B cell (primary cell): ENCODE data around the gene ERLIN1. TPM values are rescaled to one million over a fixed set of nuclear protein-coding genes. Genes with fewer than 3 reads are reported as not detected.
"Not testable (repeated sequence)": the region's sequence is repeated elsewhere in the genome, so short reads cannot be mapped to it uniquely, and the experiment has no call there.

Source experiments
- ATAC-seq: fragments of 200-7000 bp; cut with Tn5 transposase; one replicate; pipeline ENCODE4 v1.10.0; 2021; ENCODE audit warnings: low read depth, mild to moderate bottlenecking, moderate number of reproducible peaks, moderate library complexity
- CTCF ChIA-PET: fragments of 350-600 bp; sonication (Branson Sonifier 250); formaldehyde crosslinking; loops from one replicate; lab custom pipeline; 2021; ENCODE audit warnings: antibody characterized with exemption, inconsistent platforms; lab: Charles Lee
- POLR2A ChIA-PET: fragments of 350-600 bp; sonication (Branson Sonifier 250); formaldehyde crosslinking; loops from one replicate; lab custom pipeline; 2021; ENCODE audit warnings: antibody characterized with exemption; lab: Charles Lee
- DNase-seq: peaks from one replicate; pipeline ENCODE4 v3.0.0; 2013
- H2AFZ ChIP-seq: 2 replicates; pipeline ENCODE4 v1.6.1; 2012; ENCODE audit warnings: mild to moderate bottlenecking, low read depth, low read length; ENCODE audit not compliant: insufficient read depth, poor library complexity, severe bottlenecking
- H3K27ac ChIP-seq, 2 donors: 1 replicate in 1 of 2; 2 replicates in 1 of 2; pipeline ENCODE4 v1.5.1; 2012 to 2013; ENCODE audit warnings: low read length in 2 of 2, mild to moderate bottlenecking in 2 of 2, moderate library complexity in 1 of 2
- H3K27me3 ChIP-seq, 4 experiments: fragments of 200-600 bp in 1 of 4; sonication (generic) in 1 of 4; replicated peaks in 1 of 4; 1 replicate in 2 of 4; 2 replicates in 2 of 4; pipeline versions ENCODE4 v1.6.1 to v1.7.0; 2013 to 2016; ENCODE audit warnings: low read length in 3 of 4, mild to moderate bottlenecking in 2 of 4, mixed read lengths in 1 of 4, moderate library complexity in 1 of 4; ENCODE audit not compliant: insufficient read depth in 4 of 4, control insufficient read depth in 3 of 4; ENCODE audit errors: control extremely low read depth in 1 of 4
- H3K36me3 ChIP-seq, 2 experiments: replicated peaks in 1 of 2; 1 replicate in 1 of 2; 2 replicates in 1 of 2; pipeline versions ENCODE4 v1.6.1 to v1.7.1; 2013; ENCODE audit warnings: low read length in 1 of 2; ENCODE audit not compliant: insufficient read depth in 2 of 2, control insufficient read depth in 1 of 2; ENCODE audit errors: control extremely low read depth in 1 of 2, extremely low read depth in 1 of 2
- H3K4me1 ChIP-seq, 2 donors: fragments of 200-600 bp in 1 of 2; sonication (generic) in 1 of 2; 1 replicate in 1 of 2; 2 replicates in 1 of 2; pipeline versions ENCODE4 v1.5.1 to v1.6.1; 2013 to 2017; ENCODE audit warnings: low read length in 2 of 2; ENCODE audit not compliant: control insufficient read depth in 2 of 2, insufficient read depth in 2 of 2
- H3K4me2 ChIP-seq: replicated peaks from 2 replicates; pipeline ENCODE3; 2012; ENCODE audit warnings: mild to moderate bottlenecking, low read depth, low read length; ENCODE audit not compliant: poor library complexity, severe bottlenecking
- H3K4me3 ChIP-seq, 5 experiments: fragments of 200-600 bp in 1 of 5; sonication (generic) in 1 of 5; 1 replicate in 3 of 5; 2 replicates in 2 of 5; pipeline versions ENCODE4 v1.5.1 to v1.7.0; 2011 to 2016; ENCODE audit warnings: low read length in 4 of 5, mild to moderate bottlenecking in 4 of 5, low read depth in 2 of 5, control low read depth in 1 of 5, moderate library complexity in 1 of 5; ENCODE audit not compliant: insufficient read depth in 1 of 5; ENCODE audit errors: control extremely low read depth in 1 of 5, extremely low read depth in 1 of 5
- H3K79me2 ChIP-seq: fragments of 200-600 bp; sonication (generic); one replicate; pipeline ENCODE4 v1.6.0; 2016; ENCODE audit warnings: low read length; ENCODE audit not compliant: control insufficient read depth, insufficient read depth
- H3K9ac ChIP-seq: fragments of 200-600 bp; sonication (generic); 2 replicates; pipeline ENCODE4 v1.6.1; 2017; ENCODE audit warnings: mild to moderate bottlenecking, low read length, moderate library complexity
- H3K9me3 ChIP-seq, 3 donors: one replicate each; pipeline versions ENCODE4 v1.6.1 to v1.7.1; 2013; ENCODE audit warnings: low read length in 2 of 3; ENCODE audit not compliant: control insufficient read depth in 2 of 3, insufficient read depth in 1 of 3; ENCODE audit errors: control extremely low read depth in 1 of 3
- H4K20me1 ChIP-seq: 2 replicates; pipeline ENCODE4 v1.6.0; 2012; ENCODE audit warnings: mild to moderate bottlenecking, low read length; ENCODE audit not compliant: insufficient read depth, control insufficient read depth, poor library complexity, severe bottlenecking
- H3K27ac Mint-ChIP-seq: one replicate; pipeline ENCODE4 v1.8.0; 2021; ENCODE audit warnings: mixed read lengths
- H3K27me3 Mint-ChIP-seq: one replicate; pipeline ENCODE4 v1.8.0; 2021; ENCODE audit warnings: mixed read lengths
- H3K4me1 Mint-ChIP-seq: one replicate; pipeline ENCODE4 v1.8.0; 2021; ENCODE audit warnings: mixed read lengths
- H3K4me3 Mint-ChIP-seq: one replicate; pipeline ENCODE4 v1.8.0; 2021; ENCODE audit warnings: mixed read lengths
- H3K9me3 Mint-ChIP-seq: one replicate; pipeline ENCODE4 v1.8.0; 2022; ENCODE audit warnings: mixed read lengths; ENCODE audit not compliant: insufficient read depth
- CTCF ChIP-seq: fragments of 200-600 bp; IDR thresholded peaks from one replicate; pipeline ENCODE4 v1.8.0; 2022; ENCODE audit warnings: antibody characterized with exemption, mild to moderate bottlenecking
- EZH2 ChIP-seq: IDR thresholded peaks from 2 replicates; pipeline ENCODE4 v1.6.1; 2012; ENCODE audit warnings: borderline replicate concordance, low read depth, mild to moderate bottlenecking, moderate library complexity, low read length; ENCODE audit not compliant: insufficient read depth, poor library complexity, severe bottlenecking
- WGBS: methylation state at CpG from one replicate; pipeline ENCODE4 v1.1.5; 2013; ENCODE audit warnings: missing lambda C conversion rate; ENCODE audit not compliant: insufficient coverage; 5-methylcytosine and 5-hydroxymethylcytosine counted together
- intact Hi-C: fragments of 100-400 bp; cut with micrococcal nuclease; formaldehyde crosslinking; loops from one replicate; pipeline ENCODE4 v1.10.0; 2022
- polyA plus RNA-seq: library from polyadenylated mRNA; depleted of rRNA; stranded (reverse); fragments of >200 nt; gene quantifications from 2 replicates; pipeline ENCODE4 v1.2.3, GENCODE V29; 2012
- total RNA-seq, 2 donors: library from RNA; stranded (reverse); fragments of 120-200 nt in 1 of 2; gene quantifications; 1 replicate in 1 of 2; 2 replicates in 1 of 2; pipeline versions ENCODE4 v1.2.3 to v1.2.4, GENCODE V29; 2013 to 2022

Gene ERLIN1
- total and polyA plus RNA-seq, 2 donors (not counting 1 experiment from before 2014, with no cell fraction given): 4.3 to 9.0 TPM

- CTCF ChIA-PET: no interaction called here
- H3K9ac ChIP-seq: no peak overlapping the region
- H3K79me2 ChIP-seq: no peaks in the 10 kb centered on the region
- no peak overlapping the region for H2AFZ ChIP-seq
- H3K9me3 ChIP-seq: peaks cover 0 to 3% (median 0%) of the 10 kb centered on the region in 3 donors
- no peak overlapping the region for H3K4me3 ChIP-seq
- Mint-ChIP-seq H3K4me1 (no peaks in the 10 kb centered on the region), H3K27ac (no peak overlapping the region), H3K27me3 (peaks cover 23% of the 10 kb centered on the region), H3K4me3 (no peak overlapping the region), H3K9me3 (no peaks in the 10 kb centered on the region)
- POLR2A ChIA-PET: no interaction called here
- H3K27me3 ChIP-seq: peaks cover 0 to 4% (median 0%) of the 10 kb centered on the region in 4 experiments
- TF ChIP-seq CTCF (no peak), EZH2 (no peak)
- DNase-seq: no peak
- H3K4me2 ChIP-seq: no peak overlapping the region
- ATAC-seq: no peak
- no peak overlapping the region for H3K27ac ChIP-seq
- H3K36me3 ChIP-seq: no peaks in the 10 kb centered on the region
- no peaks in the 10 kb centered on the region for H4K20me1 ChIP-seq
- 91% methylated on average over 6 of the region's 8 CpGs for WGBS
- intact Hi-C loops: no loop called here
- no peaks in the 10 kb centered on the region for H3K4me1 ChIP-seq
Measured at GRCh38 chr10:100128951-100129350, 56.9 kb downstream of the ERLIN1 start.

GRCh38 chr10:100125335-100125734 lies 60.5 kb downstream of the ERLIN1 start:
- WGBS: no CpG with 5 or more reads among the region's 2 CpGs
- H3K79me2 ChIP-seq, H3K9me3 ChIP-seq, H3K4me3 Mint-ChIP-seq, ATAC-seq, H3K4me1 Mint-ChIP-seq, DNase-seq, POLR2A ChIA-PET, H3K9ac ChIP-seq, H3K4me3 ChIP-seq, H2AFZ ChIP-seq, H3K27ac ChIP-seq, H3K27me3 ChIP-seq, intact Hi-C loops, H3K4me1 ChIP-seq, H3K36me3 ChIP-seq, CTCF ChIA-PET, H3K4me2 ChIP-seq, H3K9me3 Mint-ChIP-seq, H3K27ac Mint-ChIP-seq, H4K20me1 ChIP-seq: not testable (repeated sequence)
- peaks cover 19% of the 10 kb centered on the region for H3K27me3 Mint-ChIP-seq
